G401.6 (cell line): ENCODE data around the gene LIN7A.
"Not testable (repeated sequence)": the region's sequence is repeated elsewhere in the genome, so short reads cannot be mapped to it uniquely, and the experiment has no call there.

Experiments
- FAIRE-seq: peaks from 2 replicates; lab custom pipeline; 2012; peaks lifted over from hg19 to GRCh38; lab: Jason Lieb, UNC

The LIN7A gene

GRCh38 chr12:80920006-80920405, 17.7 kb downstream of the LIN7A start:
- FAIRE-seq: no peak

GRCh38 chr12:80917651-80918050, 20.1 kb downstream of the LIN7A start:
- FAIRE-seq: no peak

GRCh38 chr12:80912901-80913770, 24.6 kb downstream of the LIN7A start:
- no peak for FAIRE-seq

- FAIRE-seq: no peak
Measured at GRCh38 chr12:80909370-80909769, 28.4 kb downstream of the LIN7A start.

GRCh38 chr12:80902711-80903110, 35.0 kb downstream of the LIN7A start:
- FAIRE-seq: no peak

- FAIRE-seq: no peak
Measured at GRCh38 chr12:80901661-80902060, 36.1 kb downstream of the LIN7A start.

GRCh38 chr12:80895240-80895639, 42.5 kb downstream of the LIN7A start:
- no peak for FAIRE-seq

GRCh38 chr12:80894179-80894578, 43.6 kb downstream of the LIN7A start:
- FAIRE-seq: no peak

- FAIRE-seq: no peak
Measured at GRCh38 chr12:80892597-80893445, 44.9 kb downstream of the LIN7A start.

GRCh38 chr12:80884651-80885050, 53.1 kb downstream of the LIN7A start:
- FAIRE-seq: no peak

- no peak for FAIRE-seq
Measured at GRCh38 chr12:80881106-80881505, 56.6 kb downstream of the LIN7A start.

GRCh38 chr12:80878452-80878851, 59.3 kb downstream of the LIN7A start:
- FAIRE-seq: not testable (repeated sequence)

- FAIRE-seq: no peak
Measured at GRCh38 chr12:80877721-80878265, 59.9 kb downstream of the LIN7A start.

- no peak for FAIRE-seq
Measured at GRCh38 chr12:80872053-80872452, 65.7 kb downstream of the LIN7A start.

GRCh38 chr12:80869264-80869663, 68.5 kb downstream of the LIN7A start:
- FAIRE-seq: no peak

- no peak for FAIRE-seq
Measured at GRCh38 chr12:80868576-80868975, 69.2 kb downstream of the LIN7A start.

- no peak for FAIRE-seq
Measured at GRCh38 chr12:80867941-80868340, 69.8 kb downstream of the LIN7A start.

GRCh38 chr12:80864046-80864735, 73.5 kb downstream of the LIN7A start:
- FAIRE-seq: no peak

GRCh38 chr12:80862531-80862930, 75.2 kb downstream of the LIN7A start:
- no peak for FAIRE-seq

GRCh38 chr12:80861641-80862378, 75.9 kb downstream of the LIN7A start:
- FAIRE-seq: no peak

GRCh38 chr12:80860928-80861327, 76.8 kb downstream of the LIN7A start:
- no peak for FAIRE-seq

GRCh38 chr12:80860206-80860605, 77.5 kb downstream of the LIN7A start:
- no peak for FAIRE-seq
